KOPT-K1 (cell line): ENCODE measurements around the gene ZNF132.

ENCODE experiments used
- H3K27ac ChIP-seq: fragments of 200-600 bp; sonication (generic); 2 replicates; pipeline ENCODE4 v1.5.1; 2016; ENCODE audit warnings: antibody characterized with exemption, mild to moderate bottlenecking, low read depth, low read length; ENCODE audit not compliant: poor library complexity, severe bottlenecking
- H3K36me3 ChIP-seq: fragments of 200-600 bp; sonication (generic); 2 replicates; pipeline ENCODE4 v1.5.1; 2017; ENCODE audit warnings: antibody characterized with exemption, mild to moderate bottlenecking, low read length, moderate library complexity; ENCODE audit not compliant: insufficient read depth
- H3K9me3 ChIP-seq: fragments of 200-600 bp; sonication (generic); 2 replicates; pipeline ENCODE4 v1.5.1; 2017; ENCODE audit warnings: antibody characterized with exemption, low read length, mild to moderate bottlenecking; ENCODE audit not compliant: insufficient read depth, poor library complexity, severe bottlenecking

Gene ZNF132

GRCh38 chr19:58392945-58393724 is 46.8 kb downstream of the ZNF132 start:
- H3K36me3 ChIP-seq, result peaks cover 84% of the 10 kb centered on the region
- no peak overlapping the region for H3K27ac ChIP-seq
- no peaks in the 10 kb centered on the region for H3K9me3 ChIP-seq

GRCh38 chr19:58388175-58388526 is 51.8 kb downstream of the ZNF132 start:
- Histone ChIP-seq H3K36me3 (peaks cover 51% of the 10 kb centered on the region), H3K9me3 (no peaks in the 10 kb centered on the region), H3K27ac (peak overlapping the region; percentile 94)

- Histone ChIP-seq H3K9me3 (no peaks in the 10 kb centered on the region), H3K27ac (peak overlapping the region; percentile 94), H3K36me3 (peaks cover 45% of the 10 kb centered on the region)
Observed at GRCh38 chr19:58387338-58388174, 52.4 kb downstream of the ZNF132 start.

GRCh38 chr19:58386576-58387337 is 53.2 kb downstream of the ZNF132 start, which contains the start of gene RPS5:
Gene RPS5, plus strand, starts transcription at chr19:58387269. Its CDS starts 869 bp downstream, at chr19:58388138.
- Histone ChIP-seq H3K27ac (peak within 1 kb of the TSS; percentile 94), H3K36me3 (peaks cover 37% of the 10 kb centered on the region), H3K9me3 (no peaks in the 10 kb centered on the region)

GRCh38 chr19:58385891-58386575 is 53.9 kb downstream of the ZNF132 start:
- Histone ChIP-seq H3K36me3 (peaks cover 29% of the 10 kb centered on the region), H3K27ac (peak overlapping the region; percentile 94), H3K9me3 (no peaks in the 10 kb centered on the region)

- Histone ChIP-seq H3K9me3 (no peaks in the 10 kb centered on the region), H3K27ac (peak overlapping the region; percentile 94), H3K36me3 (peaks cover 23% of the 10 kb centered on the region)
Observed at GRCh38 chr19:58385313-58385890, 54.6 kb downstream of the ZNF132 start.

GRCh38 chr19:58382997-58383603 is 56.9 kb downstream of the ZNF132 start:
- Histone ChIP-seq H3K27ac (no peak overlapping the region), H3K9me3 (no peaks in the 10 kb centered on the region), H3K36me3 (peaks cover 3% of the 10 kb centered on the region)
